OCI-LY1 (cell line): Measurements from ENCODE around the gene RNF157.

ENCODE experiments used
- EZH2 ChIP-seq: fragments of 200-600 bp; sonication (generic), shearing (Covaris generic); IDR thresholded peaks from 2 replicates; pipeline ENCODE4 v1.8.0; 2017; ENCODE audit warnings: borderline replicate concordance, mixed run types, mild to moderate bottlenecking, antibody characterized with exemption, low read length, moderate library complexity, mixed read lengths
- TF ChIP-seq, protein P1 (sequence below): fragments of 200-600 bp; sonication (generic), shearing (Covaris generic); IDR thresholded peaks from 2 replicates; pipeline ENCODE4 v1.5.1; 2017; ENCODE audit warnings: mild to moderate bottlenecking, antibody characterized with exemption, low read length, moderate library complexity, mixed read lengths

DNA sequence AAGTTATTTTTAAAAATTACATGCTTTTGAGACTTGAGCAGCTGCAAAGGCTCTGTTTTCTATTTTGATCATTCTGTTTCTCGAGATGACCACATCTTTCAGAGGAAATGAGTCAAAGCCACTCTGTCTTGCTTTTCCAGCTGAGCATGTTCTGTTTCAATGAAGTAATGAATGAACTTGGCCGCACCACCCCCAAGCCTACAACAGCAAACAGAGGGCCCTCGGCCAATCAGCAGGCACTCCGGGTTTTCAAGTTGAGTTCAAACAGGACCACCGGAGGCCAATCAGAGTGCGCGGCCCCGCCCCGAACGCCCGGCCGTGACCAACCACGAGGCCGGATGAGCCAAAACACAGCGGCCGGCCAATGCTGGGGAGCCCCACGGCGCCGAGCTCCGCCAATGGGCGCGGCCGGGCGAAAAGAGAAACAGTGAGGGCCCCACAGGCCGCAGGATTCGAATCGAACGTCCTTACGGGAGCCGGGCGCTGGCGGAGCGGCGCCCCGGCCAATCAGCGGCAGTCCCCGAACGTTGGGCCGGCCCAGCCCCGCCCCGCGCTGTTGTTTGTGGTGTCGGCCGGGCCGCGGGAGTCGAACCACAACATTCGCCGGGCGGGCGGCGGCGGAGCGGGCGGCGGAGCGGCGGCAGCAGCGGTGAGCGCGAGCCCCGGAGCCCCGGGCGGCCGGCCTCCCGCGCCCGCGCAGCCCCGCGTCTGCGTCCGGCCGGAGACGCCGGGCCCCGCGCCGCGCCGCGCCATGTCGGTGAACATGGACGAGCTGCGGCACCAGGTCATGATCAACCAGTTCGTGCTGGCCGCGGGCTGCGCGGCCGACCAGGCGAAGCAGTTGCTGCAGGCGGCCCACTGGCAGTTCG lies 24.7 kb upstream of the RNF157 start, which contains the start of gene UBALD2:
- TF ChIP-seq, protein P1, sequence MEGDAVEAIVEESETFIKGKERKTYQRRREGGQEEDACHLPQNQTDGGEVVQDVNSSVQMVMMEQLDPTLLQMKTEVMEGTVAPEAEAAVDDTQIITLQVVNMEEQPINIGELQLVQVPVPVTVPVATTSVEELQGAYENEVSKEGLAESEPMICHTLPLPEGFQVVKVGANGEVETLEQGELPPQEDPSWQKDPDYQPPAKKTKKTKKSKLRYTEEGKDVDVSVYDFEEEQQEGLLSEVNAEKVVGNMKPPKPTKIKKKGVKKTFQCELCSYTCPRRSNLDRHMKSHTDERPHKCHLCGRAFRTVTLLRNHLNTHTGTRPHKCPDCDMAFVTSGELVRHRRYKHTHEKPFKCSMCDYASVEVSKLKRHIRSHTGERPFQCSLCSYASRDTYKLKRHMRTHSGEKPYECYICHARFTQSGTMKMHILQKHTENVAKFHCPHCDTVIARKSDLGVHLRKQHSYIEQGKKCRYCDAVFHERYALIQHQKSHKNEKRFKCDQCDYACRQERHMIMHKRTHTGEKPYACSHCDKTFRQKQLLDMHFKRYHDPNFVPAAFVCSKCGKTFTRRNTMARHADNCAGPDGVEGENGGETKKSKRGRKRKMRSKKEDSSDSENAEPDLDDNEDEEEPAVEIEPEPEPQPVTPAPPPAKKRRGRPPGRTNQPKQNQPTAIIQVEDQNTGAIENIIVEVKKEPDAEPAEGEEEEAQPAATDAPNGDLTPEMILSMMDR = no peak
- no peak for TF ChIP-seq EZH2
